SK-N-SH treated with all-trans-retinoic acid at 6 μM for 48 hours (cell line): ENCODE data around the gene ASB18.

Experiments
- ATAC-seq: fragments of 200-7000 bp; cut with Tn5 transposase; 3 replicates; pipeline ENCODE4 v1.9.1; 2020; ENCODE audit warnings: mild to moderate bottlenecking, moderate library complexity
- ARNTL ChIP-seq: fragments of 450-650 bp; formaldehyde crosslinking; IDR thresholded peaks from 2 replicates; pipeline ENCODE4 v1.5.0; 2020; ENCODE audit warnings: low read depth, mild to moderate bottlenecking, moderate library complexity, borderline replicate concordance
- BACH2 ChIP-seq: fragments of 250-450 bp; sonication (Bioruptor Pico); IDR thresholded peaks from 2 replicates; pipeline ENCODE4 v1.9.0; 2021; ENCODE audit warnings: mild to moderate bottlenecking, borderline replicate concordance
- CSDC2 ChIP-seq: fragments of 250-450 bp; sonication (Bioruptor Pico); IDR thresholded peaks from 2 replicates; pipeline ENCODE4 v1.5.0; 2020; ENCODE audit warnings: mild to moderate bottlenecking, moderate library complexity
- ESRRG ChIP-seq: fragments of 250-450 bp; sonication (Bioruptor Pico); IDR thresholded peaks from 2 replicates; pipeline ENCODE4 v1.6.1; 2021; ENCODE audit warnings: mild to moderate bottlenecking
- OSR1 ChIP-seq: fragments of 250-450 bp; sonication (Bioruptor Pico); IDR thresholded peaks from 2 replicates; pipeline ENCODE4 v1.8.0; 2022; ENCODE audit warnings: moderate library complexity, mild to moderate bottlenecking, inconsistent platforms
- PPARA ChIP-seq: fragments of 250-450 bp; sonication (Bioruptor Pico); IDR thresholded peaks from 2 replicates; pipeline ENCODE4 v1.5.0; 2020; ENCODE audit warnings: mild to moderate bottlenecking, borderline replicate concordance
- SNAI2 ChIP-seq: fragments of 250-450 bp; sonication (Bioruptor Pico); IDR thresholded peaks from 2 replicates; pipeline ENCODE4 v1.5.0; 2020; ENCODE audit warnings: mild to moderate bottlenecking, moderate library complexity
- TCF4 ChIP-seq: fragments of 250-450 bp; sonication (Bioruptor Pico); IDR thresholded peaks from 2 replicates; pipeline ENCODE4 v1.8.0; 2021; ENCODE audit warnings: mild to moderate bottlenecking, moderate library complexity, borderline replicate concordance
- TOX ChIP-seq: fragments of 250-450 bp; sonication (Bioruptor Pico); IDR thresholded peaks from 2 replicates; pipeline ENCODE4 v1.8.0; 2021; ENCODE audit warnings: mild to moderate bottlenecking, moderate library complexity, borderline replicate concordance
- ZC3H10 ChIP-seq: fragments of 250-450 bp; sonication (Bioruptor Pico); IDR thresholded peaks from 2 replicates; pipeline ENCODE4 v1.5.1; 2021; ENCODE audit warnings: mild to moderate bottlenecking, moderate library complexity
- ZFP3 ChIP-seq: fragments of 250-450 bp; sonication (Bioruptor Pico); IDR thresholded peaks from 2 replicates; pipeline ENCODE4 v1.5.0; 2020; ENCODE audit warnings: mild to moderate bottlenecking, moderate library complexity
- ZFP30 ChIP-seq: fragments of 450-650 bp; formaldehyde crosslinking; IDR thresholded peaks from 2 replicates; pipeline ENCODE4 v1.5.0; 2022; ENCODE audit warnings: mild to moderate bottlenecking, moderate library complexity
- ZNF565 ChIP-seq: fragments of 450-650 bp; formaldehyde crosslinking; conservative IDR thresholded peaks from 2 replicates; pipeline ENCODE4 v1.5.0; 2020; ENCODE audit warnings: low read depth, mild to moderate bottlenecking, moderate library complexity
- ZNF8 ChIP-seq: fragments of 450-650 bp; formaldehyde crosslinking; IDR thresholded peaks from 2 replicates; pipeline ENCODE4 v1.5.0; 2020; ENCODE audit warnings: mild to moderate bottlenecking, moderate library complexity
- TF ChIP-seq, protein P1 (sequence below): fragments of 250-450 bp; sonication (Bioruptor Pico); IDR thresholded peaks from 2 replicates; pipeline ENCODE4 v1.8.0; 2021; ENCODE audit warnings: low read depth, mild to moderate bottlenecking, moderate library complexity, borderline replicate concordance
- TF ChIP-seq, protein P2 (sequence below): fragments of 250-450 bp; sonication (Bioruptor Pico); IDR thresholded peaks from 2 replicates; pipeline ENCODE4 v1.5.0; 2020; ENCODE audit warnings: mild to moderate bottlenecking, moderate library complexity
- TF ChIP-seq, protein P3 (sequence below): fragments of 250-450 bp; sonication (Bioruptor Pico); IDR thresholded peaks from 2 replicates; pipeline ENCODE4 v1.8.0; 2020; ENCODE audit warnings: mild to moderate bottlenecking, moderate library complexity, borderline replicate concordance
- TF ChIP-seq, protein P4 (sequence below): fragments of 250-450 bp; sonication (Bioruptor Pico); IDR thresholded peaks from 2 replicates; pipeline ENCODE4 v1.5.1; 2020; ENCODE audit warnings: low read depth, mild to moderate bottlenecking, moderate library complexity

Gene ASB18

DNA sequence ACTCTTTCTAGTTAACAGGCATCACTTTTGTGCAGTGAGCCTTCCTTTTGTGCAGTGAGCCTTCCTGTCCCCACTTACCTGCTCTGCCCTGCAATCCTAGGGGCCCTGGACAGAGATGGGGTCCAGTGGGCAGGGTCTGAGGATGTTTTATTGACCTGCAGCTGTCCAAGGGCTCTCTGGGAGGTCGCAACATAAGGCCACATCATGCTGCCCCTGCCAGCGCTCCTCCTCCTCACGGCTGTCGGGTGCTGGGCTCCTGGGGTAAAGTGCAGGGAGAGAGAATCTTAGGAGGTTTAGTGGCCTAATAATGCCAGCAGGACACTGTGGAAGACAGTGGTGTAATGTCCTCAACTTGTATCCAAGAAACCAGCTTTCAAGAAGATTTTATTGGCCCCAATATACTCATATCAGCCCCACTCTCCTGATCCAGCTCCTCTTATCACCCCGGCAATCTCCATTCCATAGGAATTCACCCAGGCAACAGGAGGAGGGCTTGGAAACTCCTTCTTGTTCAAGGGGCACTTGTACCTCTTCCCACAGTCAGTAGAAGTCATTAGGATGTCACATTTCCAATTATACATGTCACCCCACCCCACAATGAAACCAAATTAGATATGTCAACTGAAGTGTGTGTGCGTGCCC, 41.9 kb upstream of the ASB18 start:
- TF ChIP-seq ESRRG (CRISPR knock-in tag) (no peak), ZFP30 (no peak), ARNTL (CRISPR knock-in tag) (no peak), ZNF565 (no peak), TOX (no peak), ZNF8 (no peak), OSR1 (CRISPR knock-in tag) (no peak), ZFP3 (CRISPR knock-in tag) (no peak), ZC3H10 (CRISPR knock-in tag) (no peak)
- TF ChIP-seq, protein P1, sequence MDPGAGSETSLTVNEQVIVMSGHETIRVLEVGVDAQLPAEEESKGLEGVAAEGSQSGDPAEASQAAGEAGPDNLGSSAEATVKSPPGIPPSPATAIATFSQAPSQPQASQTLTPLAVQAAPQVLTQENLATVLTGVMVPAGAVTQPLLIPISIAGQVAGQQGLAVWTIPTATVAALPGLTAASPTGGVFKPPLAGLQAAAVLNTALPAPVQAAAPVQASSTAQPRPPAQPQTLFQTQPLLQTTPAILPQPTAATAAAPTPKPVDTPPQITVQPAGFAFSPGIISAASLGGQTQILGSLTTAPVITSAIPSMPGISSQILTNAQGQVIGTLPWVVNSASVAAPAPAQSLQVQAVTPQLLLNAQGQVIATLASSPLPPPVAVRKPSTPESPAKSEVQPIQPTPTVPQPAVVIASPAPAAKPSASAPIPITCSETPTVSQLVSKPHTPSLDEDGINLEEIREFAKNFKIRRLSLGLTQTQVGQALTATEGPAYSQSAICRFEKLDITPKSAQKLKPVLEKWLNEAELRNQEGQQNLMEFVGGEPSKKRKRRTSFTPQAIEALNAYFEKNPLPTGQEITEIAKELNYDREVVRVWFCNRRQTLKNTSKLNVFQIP (CRISPR knock-in tag) = no peak
- TF ChIP-seq, protein P2, sequence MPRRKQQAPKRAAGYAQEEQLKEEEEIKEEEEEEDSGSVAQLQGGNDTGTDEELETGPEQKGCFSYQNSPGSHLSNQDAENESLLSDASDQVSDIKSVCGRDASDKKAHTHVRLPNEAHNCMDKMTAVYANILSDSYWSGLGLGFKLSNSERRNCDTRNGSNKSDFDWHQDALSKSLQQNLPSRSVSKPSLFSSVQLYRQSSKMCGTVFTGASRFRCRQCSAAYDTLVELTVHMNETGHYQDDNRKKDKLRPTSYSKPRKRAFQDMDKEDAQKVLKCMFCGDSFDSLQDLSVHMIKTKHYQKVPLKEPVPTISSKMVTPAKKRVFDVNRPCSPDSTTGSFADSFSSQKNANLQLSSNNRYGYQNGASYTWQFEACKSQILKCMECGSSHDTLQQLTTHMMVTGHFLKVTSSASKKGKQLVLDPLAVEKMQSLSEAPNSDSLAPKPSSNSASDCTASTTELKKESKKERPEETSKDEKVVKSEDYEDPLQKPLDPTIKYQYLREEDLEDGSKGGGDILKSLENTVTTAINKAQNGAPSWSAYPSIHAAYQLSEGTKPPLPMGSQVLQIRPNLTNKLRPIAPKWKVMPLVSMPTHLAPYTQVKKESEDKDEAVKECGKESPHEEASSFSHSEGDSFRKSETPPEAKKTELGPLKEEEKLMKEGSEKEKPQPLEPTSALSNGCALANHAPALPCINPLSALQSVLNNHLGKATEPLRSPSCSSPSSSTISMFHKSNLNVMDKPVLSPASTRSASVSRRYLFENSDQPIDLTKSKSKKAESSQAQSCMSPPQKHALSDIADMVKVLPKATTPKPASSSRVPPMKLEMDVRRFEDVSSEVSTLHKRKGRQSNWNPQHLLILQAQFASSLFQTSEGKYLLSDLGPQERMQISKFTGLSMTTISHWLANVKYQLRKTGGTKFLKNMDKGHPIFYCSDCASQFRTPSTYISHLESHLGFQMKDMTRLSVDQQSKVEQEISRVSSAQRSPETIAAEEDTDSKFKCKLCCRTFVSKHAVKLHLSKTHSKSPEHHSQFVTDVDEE (CRISPR knock-in tag) = no peak
- no peak for ATAC-seq

DNA sequence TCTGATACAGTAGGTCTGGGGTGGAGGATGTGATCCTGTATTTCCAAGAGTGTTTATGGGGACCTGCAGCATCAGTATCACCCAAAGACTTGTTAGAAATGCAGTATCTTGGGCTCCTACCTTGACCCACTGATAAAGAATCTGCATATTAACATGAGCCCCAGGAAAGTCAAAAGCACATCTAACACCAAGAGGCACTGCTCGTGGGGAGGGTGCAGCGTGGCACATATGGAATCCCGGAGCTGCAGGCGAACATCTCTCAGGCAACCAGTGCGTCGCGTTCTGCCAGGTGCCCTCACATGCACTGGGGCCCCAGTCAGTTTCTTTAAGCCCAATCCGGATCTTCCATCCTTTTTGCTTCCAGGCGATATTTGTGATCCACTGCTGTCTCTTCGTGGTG, 41.3 kb upstream of the ASB18 start:
- TF ChIP-seq TOX (no peak), ZNF8 (no peak), BACH2 (CRISPR knock-in tag) (no peak), ZC3H10 (CRISPR knock-in tag) (no peak), ARNTL (CRISPR knock-in tag) (no peak), TCF4 (CRISPR knock-in tag) (no peak), PPARA (CRISPR knock-in tag) (no peak), ESRRG (CRISPR knock-in tag) (no peak), CSDC2 (CRISPR knock-in tag) (no peak), SNAI2 (CRISPR knock-in tag) (no peak)
- TF ChIP-seq, protein P3, sequence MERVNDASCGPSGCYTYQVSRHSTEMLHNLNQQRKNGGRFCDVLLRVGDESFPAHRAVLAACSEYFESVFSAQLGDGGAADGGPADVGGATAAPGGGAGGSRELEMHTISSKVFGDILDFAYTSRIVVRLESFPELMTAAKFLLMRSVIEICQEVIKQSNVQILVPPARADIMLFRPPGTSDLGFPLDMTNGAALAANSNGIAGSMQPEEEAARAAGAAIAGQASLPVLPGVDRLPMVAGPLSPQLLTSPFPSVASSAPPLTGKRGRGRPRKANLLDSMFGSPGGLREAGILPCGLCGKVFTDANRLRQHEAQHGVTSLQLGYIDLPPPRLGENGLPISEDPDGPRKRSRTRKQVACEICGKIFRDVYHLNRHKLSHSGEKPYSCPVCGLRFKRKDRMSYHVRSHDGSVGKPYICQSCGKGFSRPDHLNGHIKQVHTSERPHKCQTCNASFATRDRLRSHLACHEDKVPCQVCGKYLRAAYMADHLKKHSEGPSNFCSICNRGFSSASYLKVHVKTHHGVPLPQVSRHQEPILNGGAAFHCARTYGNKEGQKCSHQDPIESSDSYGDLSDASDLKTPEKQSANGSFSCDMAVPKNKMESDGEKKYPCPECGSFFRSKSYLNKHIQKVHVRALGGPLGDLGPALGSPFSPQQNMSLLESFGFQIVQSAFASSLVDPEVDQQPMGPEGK (CRISPR knock-in tag) = no peak
- TF ChIP-seq, protein P1 (CRISPR knock-in tag) = no peak
- TF ChIP-seq, protein P4, sequence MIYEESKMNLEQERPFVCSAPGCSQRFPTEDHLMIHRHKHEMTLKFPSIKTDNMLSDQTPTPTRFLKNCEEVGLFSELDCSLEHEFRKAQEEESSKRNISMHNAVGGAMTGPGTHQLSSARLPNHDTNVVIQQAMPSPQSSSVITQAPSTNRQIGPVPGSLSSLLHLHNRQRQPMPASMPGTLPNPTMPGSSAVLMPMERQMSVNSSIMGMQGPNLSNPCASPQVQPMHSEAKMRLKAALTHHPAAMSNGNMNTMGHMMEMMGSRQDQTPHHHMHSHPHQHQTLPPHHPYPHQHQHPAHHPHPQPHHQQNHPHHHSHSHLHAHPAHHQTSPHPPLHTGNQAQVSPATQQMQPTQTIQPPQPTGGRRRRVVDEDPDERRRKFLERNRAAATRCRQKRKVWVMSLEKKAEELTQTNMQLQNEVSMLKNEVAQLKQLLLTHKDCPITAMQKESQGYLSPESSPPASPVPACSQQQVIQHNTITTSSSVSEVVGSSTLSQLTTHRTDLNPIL (CRISPR knock-in tag) = no peak
- TF ChIP-seq, protein P2 (CRISPR knock-in tag) = no peak

More for the DNA sequence above, 41.3 kb upstream of the ASB18 start:
- no peak for ATAC-seq
